HepG2 (cell line): Measurements from ENCODE around the gene CGB8. TPM values are rescaled to one million over a fixed set of nuclear protein-coding genes. Genes with fewer than 3 reads are reported as not detected.

ENCODE experiments used
- ARNT2 ChIP-seq: sonication (generic); formaldehyde crosslinking; IDR thresholded peaks from 2 replicates; pipeline ENCODE4 v1.8.0; 2022; ENCODE audit warnings: mild to moderate bottlenecking, low read depth, missing genetic modification reagents, moderate library complexity
- ATF3 ChIP-seq: sonication (generic); formaldehyde crosslinking; IDR thresholded peaks from 2 replicates; pipeline ENCODE4 v1.4.0; 2020; ENCODE audit warnings: missing genetic modification reagents
- CREB3 ChIP-seq: sonication (generic); formaldehyde crosslinking; IDR thresholded peaks from 2 replicates; pipeline ENCODE4 v1.5.0; 2020; ENCODE audit warnings: missing genetic modification reagents
- HDAC1 ChIP-seq: sonication (generic); formaldehyde crosslinking; IDR thresholded peaks from 2 replicates; pipeline ENCODE4 v1.5.1; 2020; ENCODE audit warnings: mild to moderate bottlenecking, missing genetic modification reagents
- IKZF5 ChIP-seq: IDR thresholded peaks from 2 replicates; pipeline ENCODE4 v1.6.1; 2018; ENCODE audit warnings: missing genetic modification reagents, mild to moderate bottlenecking, missing compliant biosample characterization
- JDP2 ChIP-seq: sonication (generic); formaldehyde crosslinking; IDR thresholded peaks from 2 replicates; pipeline ENCODE4 v1.8.1; 2022; ENCODE audit warnings: missing genetic modification reagents, borderline replicate concordance
- MEIS1 ChIP-seq: sonication (generic); formaldehyde crosslinking; IDR thresholded peaks from 2 replicates; pipeline ENCODE4 v1.9.0; 2021; ENCODE audit warnings: mild to moderate bottlenecking, missing genetic modification reagents, moderate library complexity, borderline replicate concordance
- MZF1 ChIP-seq: sonication (generic); formaldehyde crosslinking; IDR thresholded peaks from 2 replicates; pipeline ENCODE4 v1.8.1; 2023; ENCODE audit warnings: mild to moderate bottlenecking, missing genetic modification reagents, borderline replicate concordance
- PHF8 ChIP-seq: sonication (generic); formaldehyde crosslinking; IDR thresholded peaks from 2 replicates; pipeline ENCODE4 v1.5.0; 2020; ENCODE audit warnings: missing genetic modification reagents
- SMAD3 ChIP-seq: sonication (generic); formaldehyde crosslinking; IDR thresholded peaks from 2 replicates; pipeline ENCODE4 v1.4.0; 2020; ENCODE audit warnings: missing genetic modification reagents
- ZBTB39 ChIP-seq: sonication (generic); formaldehyde crosslinking; IDR thresholded peaks from 2 replicates; pipeline ENCODE4 v1.5.0; 2020; ENCODE audit warnings: missing genetic modification reagents
- ZBTB49 ChIP-seq: sonication (generic); formaldehyde crosslinking; IDR thresholded peaks from 2 replicates; pipeline ENCODE4 v1.4.0; 2020; ENCODE audit warnings: missing genetic modification reagents, borderline replicate concordance
- ZFP82 ChIP-seq: sonication (generic); formaldehyde crosslinking; IDR thresholded peaks from 2 replicates; pipeline ENCODE4 v1.5.1; 2020; ENCODE audit warnings: mild to moderate bottlenecking, missing genetic modification reagents, borderline replicate concordance
- ZMYM3 ChIP-seq: sonication (generic); formaldehyde crosslinking; IDR thresholded peaks from 2 replicates; pipeline ENCODE4 v1.5.1; 2020; ENCODE audit warnings: mild to moderate bottlenecking, missing genetic modification reagents
- ZNF205 ChIP-seq: IDR thresholded peaks from 2 replicates; pipeline ENCODE4 v1.6.1; 2018; ENCODE audit warnings: missing biosample characterization, missing genetic modification reagents
- ZNF224 ChIP-seq: sonication (generic); formaldehyde crosslinking; IDR thresholded peaks from 2 replicates; pipeline ENCODE4 v1.5.0; 2020; ENCODE audit warnings: mild to moderate bottlenecking, missing genetic modification reagents
- ZNF276 ChIP-seq: sonication (generic); formaldehyde crosslinking; IDR thresholded peaks from 2 replicates; pipeline ENCODE4 v1.4.0; 2020; ENCODE audit warnings: mild to moderate bottlenecking, low read depth, missing genetic modification reagents
- ZNF672 ChIP-seq: sonication (generic); formaldehyde crosslinking; IDR thresholded peaks from 2 replicates; pipeline ENCODE4 v1.8.1; 2022; ENCODE audit warnings: missing genetic modification reagents
- ZSCAN12 ChIP-seq: sonication (generic); formaldehyde crosslinking; IDR thresholded peaks from 2 replicates; pipeline ENCODE4 v1.9.0; 2021; ENCODE audit warnings: mild to moderate bottlenecking, missing genetic modification reagents
- polyA plus RNA-seq, 8 experiments: library from polyadenylated mRNA; depleted of rRNA in 3 of 8; stranded (reverse) in 7 of 8; unstranded in 1 of 8; fragments of >200 nt; fragmentation: Illumina TruSeq in 4 of 8; extraction: Trizol in 4 of 8; gene quantifications; 2 replicates each; pipeline versions ENCODE4 v1.2.1 to v1.2.3, GENCODE V29; 2011 to 2016; ENCODE audit warnings: low read depth in 4 of 8, missing spikeins in 1 of 8, mixed read lengths in 1 of 8; ENCODE audit not compliant: insufficient read depth in 1 of 8
- total RNA-seq, 5 experiments: library from RNA; depleted of rRNA; stranded (reverse); fragments of >200 nt; fragmentation: Illumina TruSeq; extraction: Trizol; gene quantifications; 2 replicates each; pipeline ENCODE4 v1.2.3, GENCODE V29; 2016; ENCODE audit warnings: low read depth in 1 of 5

CGB8 gene
- total and polyA plus RNA-seq, 2 of the 13 experiments (the other 11 are each of a cell fraction or from before 2014, with no cell fraction given) = not detected

GRCh38 chr19:49085020-49085867 lies 36.3 kb upstream of the CGB8 start, which contains the start of gene SNRNP70 (continued):
- TF ChIP-seq IKZF5 (CRISPR knock-in tag) (0 out of 2 replicates have a peak, but pooled peaks have one; percentile 13), MZF1 (CRISPR knock-in tag) (no peak), JDP2 (CRISPR knock-in tag) (no peak; the same call in 1 of the 2 replicates), ZNF672 (CRISPR knock-in tag) (no peak), HDAC1 (CRISPR knock-in tag) (peak; percentile 77), ZFP82 (CRISPR knock-in tag) (0 out of 2 replicates have a peak, but pooled peaks have one; percentile 46), ARNT2 (CRISPR knock-in tag) (peak; percentile 86; the same call in 1 of the 2 replicates), ZNF205 (CRISPR knock-in tag) (peak; percentile 79; the same call in 1 of the 2 replicates), PHF8 (CRISPR knock-in tag) (peak; percentile 99), MEIS1 (CRISPR knock-in tag) (peak; percentile 92), SMAD3 (CRISPR knock-in tag) (peak; percentile 79), ZBTB39 (CRISPR knock-in tag) (no peak), CREB3 (CRISPR knock-in tag) (peak; percentile 28; the same call in 1 of the 2 replicates), ZBTB49 (CRISPR knock-in tag) (peak; percentile 49; the same call in 1 of the 2 replicates), ATF3 (CRISPR knock-in tag) (peak; percentile 54), ZMYM3 (CRISPR knock-in tag) (peak; percentile 8; the same call in 1 of the 2 replicates), ZNF224 (CRISPR knock-in tag) (0 out of 2 replicates have a peak, but pooled peaks have one; percentile 53), ZSCAN12 (CRISPR knock-in tag) (no peak), ZNF276 (no peak)
